ENCODE results near the gene GPR42. TPM values are rescaled to one million over a fixed set of nuclear protein-coding genes. Genes with fewer than 3 reads are reported as not detected.
A peak's percentile ranks its signal among the peaks of the same experiment; 100 is the strongest.

GPR42 gene
- polyA plus RNA-seq, 6 donors from 2014 or later, result not detected

DNA sequence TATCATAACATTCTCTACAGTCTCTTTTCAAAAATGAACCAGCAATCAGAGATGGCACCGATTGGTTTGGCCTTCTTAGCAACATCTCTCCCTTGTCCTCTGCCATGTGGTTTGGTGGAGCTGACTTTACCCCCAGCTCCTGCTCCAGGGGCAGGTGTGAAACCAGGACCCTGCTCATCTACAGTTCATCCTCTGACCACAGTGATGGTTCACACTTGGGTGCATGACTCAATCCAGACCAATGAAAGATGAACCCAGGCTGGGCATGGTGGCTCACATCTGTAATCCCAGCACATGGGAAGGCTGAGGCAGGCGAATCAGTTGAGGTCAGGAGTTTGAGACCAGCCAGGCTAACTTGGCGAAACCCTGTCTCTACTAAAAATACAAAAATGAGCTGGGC lies 43.6 kb downstream of the GPR42 start:
- ATAC-seq (ENCODE audit: low read depth in 2 of 2), result no peak
- H3K27me3 Mint-ChIP-seq, result peaks cover 12 to 44% (median 31%) of the 10 kb centered on the region in 3 donors

DNA sequence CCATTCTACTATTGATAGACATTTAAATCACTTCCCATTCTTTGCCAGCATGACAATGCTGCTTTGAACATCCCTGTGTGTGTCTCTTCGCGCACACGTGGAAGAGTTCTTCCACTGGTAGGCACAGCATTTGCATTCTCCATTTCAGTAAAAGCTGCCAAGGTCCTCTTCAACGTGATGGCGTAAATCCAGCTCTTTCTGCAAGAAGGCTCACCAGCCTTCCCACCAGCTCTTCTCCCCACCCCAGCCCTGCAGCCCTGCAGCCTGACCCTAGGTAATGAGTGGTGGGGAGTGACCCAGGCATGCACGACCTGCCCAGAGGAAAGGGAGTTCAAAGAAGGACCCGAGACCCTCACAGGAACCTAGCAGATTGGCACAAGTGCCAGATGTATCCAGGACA lies 45.5 kb downstream of the GPR42 start:
- DNase-seq (no peak), ATAC-seq (ENCODE audit: low read depth in 2 of 2) (no peak)
- Mint-ChIP-seq H3K36me3 (no peaks in the 10 kb centered on the region), H3K27me3 (peaks cover 12 to 43% (median 31%) of the 10 kb centered on the region in 3 donors), H3K4me1 (peaks cover 13 to 16% (median 16%) of the 10 kb centered on the region in 3 donors), H3K4me3 (no peak overlapping the region), H3K9me3 (no peaks in the 10 kb centered on the region), H3K27ac (no peak overlapping the region)

More for the DNA sequence above, 43.6 kb downstream of the GPR42 start:
- DNase-seq, result no peak
- Mint-ChIP-seq H3K27ac (no peak overlapping the region), H3K36me3 (no peaks in the 10 kb centered on the region), H3K4me1 (peaks cover 7 to 15% (median 9%) of the 10 kb centered on the region in 3 donors), H3K9me3 (no peaks in the 10 kb centered on the region), H3K4me3 (no peak overlapping the region)

- no peaks in the 10 kb centered on the region for H3K36me3 Mint-ChIP-seq
- no peaks in the 10 kb centered on the region for H3K9me3 Mint-ChIP-seq
- H3K27ac Mint-ChIP-seq, result no peak overlapping the region
- H3K4me3 Mint-ChIP-seq, result no peak overlapping the region
- DNase-seq, result no peak
- H3K4me1 Mint-ChIP-seq, result peaks cover 13 to 18% (median 16%) of the 10 kb centered on the region in 3 donors
- H3K27me3 Mint-ChIP-seq, result peaks cover 12 to 40% (median 31%) of the 10 kb centered on the region in 3 donors
- ATAC-seq (ENCODE audit: low read depth in 2 of 2), result no peak
Measured at GRCh38 chr19:35417278-35417677, 46.4 kb downstream of the GPR42 start.

DNA sequence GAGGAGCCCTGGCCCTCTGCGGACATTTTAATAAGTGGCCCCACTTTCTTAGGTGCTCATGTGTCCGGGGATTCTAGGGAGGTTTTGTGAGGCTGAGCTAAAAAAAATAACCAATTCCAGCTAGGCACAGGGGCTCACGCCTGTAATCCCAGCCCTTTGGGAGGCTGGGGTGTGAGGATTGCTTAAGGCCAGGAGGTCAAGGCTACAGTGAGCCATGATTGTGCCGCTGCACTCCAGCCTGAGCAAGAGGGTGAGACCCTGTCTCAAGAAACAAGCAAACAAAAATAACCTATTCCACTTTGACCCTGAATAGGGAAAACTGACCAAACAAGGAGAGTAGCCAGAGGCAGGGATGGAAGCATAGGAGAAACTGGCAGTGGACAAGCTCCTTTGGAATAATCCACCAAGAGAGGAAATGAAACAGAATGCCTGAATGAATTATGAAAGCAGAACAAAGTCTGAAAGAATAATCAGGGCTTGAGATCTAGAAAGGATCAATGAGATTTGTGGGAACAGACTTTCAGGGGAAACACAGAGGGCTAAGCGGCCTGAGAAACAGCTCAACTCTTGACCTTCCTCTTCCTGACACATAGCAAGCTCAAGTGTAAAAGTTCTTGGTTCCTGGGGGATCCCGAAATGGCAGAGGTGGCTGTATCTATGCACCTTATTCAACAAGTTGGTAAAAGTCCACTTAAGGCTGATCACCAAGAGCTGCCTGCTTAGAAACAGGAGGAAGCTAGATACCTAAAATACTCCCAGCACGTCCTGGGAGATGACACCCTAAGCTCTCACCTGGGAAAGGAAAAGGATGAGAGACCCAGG lies 47.1 kb downstream of the GPR42 start:
- Mint-ChIP-seq H3K9me3 (no peaks in the 10 kb centered on the region), H3K36me3 (no peaks in the 10 kb centered on the region), H3K27me3 (peaks cover 9 to 40% (median 31%) of the 10 kb centered on the region in 3 donors), H3K4me1 (peaks cover 13 to 18% (median 16%) of the 10 kb centered on the region in 3 donors), H3K27ac (peak overlapping the region in 2 of 6 donors; percentile 7 to 75), H3K4me3 (no peak overlapping the region)
- DNase-seq (no peak), ATAC-seq (ENCODE audit: low read depth in 2 of 2) (no peak)

DNA sequence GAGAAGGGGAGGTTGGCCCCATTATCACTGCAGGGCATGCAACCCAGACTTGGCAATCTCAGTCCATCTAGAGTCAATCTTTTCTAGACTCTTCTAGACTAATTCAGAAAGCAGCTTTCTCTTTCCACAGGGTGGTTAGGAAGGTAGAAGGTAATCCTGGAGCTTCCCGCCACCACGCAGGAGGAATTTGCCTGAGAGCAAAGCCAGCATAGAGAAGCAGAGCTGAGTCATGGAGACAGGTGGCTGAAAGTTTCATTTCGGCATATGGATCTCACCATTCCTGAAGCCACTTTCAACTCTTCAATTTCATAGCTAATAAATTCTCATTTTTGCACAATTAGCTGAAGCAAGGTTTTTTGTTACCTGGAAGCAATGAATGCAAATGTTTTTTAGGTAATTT lies 48.2 kb downstream of the GPR42 start:
- Mint-ChIP-seq H3K27me3 (peaks cover 5 to 35% (median 34%) of the 10 kb centered on the region in 3 donors), H3K27ac (no peak overlapping the region), H3K9me3 (no peaks in the 10 kb centered on the region), H3K4me1 (peaks cover 13 to 18% (median 16%) of the 10 kb centered on the region in 3 donors), H3K4me3 (peak overlapping the region in 1 of 8 donors; percentile 10), H3K36me3 (no peaks in the 10 kb centered on the region)
- DNase-seq (no peak), ATAC-seq (ENCODE audit: low read depth in 2 of 2) (no peak)

GRCh38 chr19:35419805-35420204 lies 48.9 kb downstream of the GPR42 start:
- Mint-ChIP-seq H3K36me3 (no peaks in the 10 kb centered on the region), H3K27me3 (peaks cover 8 to 39% (median 34%) of the 10 kb centered on the region in 3 donors), H3K4me3 (no peak overlapping the region), H3K9me3 (no peaks in the 10 kb centered on the region), H3K27ac (no peak overlapping the region), H3K4me1 (peaks cover 13 to 18% (median 16%) of the 10 kb centered on the region in 3 donors)
- ATAC-seq (ENCODE audit: low read depth in 2 of 2) (no peak), DNase-seq (no peak)

DNA sequence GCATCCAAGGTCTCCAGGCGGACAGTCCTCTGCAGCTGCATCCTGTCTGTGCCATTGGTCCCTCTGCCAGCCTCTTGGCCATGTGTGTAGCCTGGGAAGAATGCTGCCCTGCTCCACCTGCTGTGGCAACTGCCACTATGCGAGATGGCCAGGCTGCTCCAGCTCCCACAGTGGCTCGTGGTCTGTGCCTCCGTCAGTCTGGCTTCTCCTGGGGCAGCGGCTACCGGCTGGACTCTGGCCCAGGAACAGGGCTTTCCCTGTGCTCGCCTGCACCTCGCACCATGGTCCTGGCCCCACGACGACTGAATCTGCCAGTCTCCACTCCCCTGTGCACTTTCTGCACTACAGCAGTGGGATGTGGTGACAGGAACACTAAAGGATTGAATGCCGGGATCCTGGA lies 50.5 kb downstream of the GPR42 start:
- Mint-ChIP-seq H3K4me3 (no peak overlapping the region), H3K27me3 (peaks cover 3 to 32% (median 20%) of the 10 kb centered on the region in 3 donors), H3K4me1 (peaks cover 13 to 18% (median 16%) of the 10 kb centered on the region in 3 donors), H3K36me3 (no peaks in the 10 kb centered on the region), H3K27ac (peak overlapping the region in 1 of 6 donors; percentile 58), H3K9me3 (no peaks in the 10 kb centered on the region)
- no peak for DNase-seq
- no peak for ATAC-seq (ENCODE audit: low read depth in 2 of 2)

Other genes with a start within 250 kb of the GPR42 start
- not detected for gene LGI4, start 236.0 kb upstream of the GPR42 start, polyA plus RNA-seq (ENCODE audit: low read depth in 6 of 6)
- 1 to 10 TPM; 1.0 to 2.7 (median 1.2) TPM for gene FXYD1, start 232.2 kb upstream of the GPR42 start, polyA plus RNA-seq (ENCODE audit: low read depth in 6 of 6)
- gene FXYD7, start 227.8 kb upstream of the GPR42 start, polyA plus RNA-seq (ENCODE audit: low read depth in 6 of 6), result 1 to 10 TPM; 2.0 to 4.5 (median 3.4) TPM
- 100 to 1,000 TPM; 290 to 440 (median 351) TPM for gene FXYD5, start 216.3 kb upstream of the GPR42 start, polyA plus RNA-seq (ENCODE audit: low read depth in 6 of 6)
- not detected for gene FAM187B, start 142.3 kb upstream of the GPR42 start, polyA plus RNA-seq (ENCODE audit: low read depth in 6 of 6)
- 10 to 100 TPM; 11.7 to 46.3 (median 34.8) TPM for gene LSR, start 122.1 kb upstream of the GPR42 start, polyA plus RNA-seq (ENCODE audit: low read depth in 6 of 6)
- 10 to 100 TPM in 4 of 6 donors, 1 to 10 TPM in 2; 1.9 to 15.5 (median 10.4) TPM for gene USF2, start 102.1 kb upstream of the GPR42 start, polyA plus RNA-seq (ENCODE audit: low read depth in 6 of 6)
- gene HAMP, start 88.5 kb upstream of the GPR42 start, polyA plus RNA-seq (ENCODE audit: low read depth in 6 of 6), result under 1 TPM in 1 of 6 donors, not detected in 5; 0.12 TPM
- gene MAG, start 78.9 kb upstream of the GPR42 start, polyA plus RNA-seq (ENCODE audit: low read depth in 6 of 6), result under 1 TPM in 4 of 6 donors, not detected in 2; 0.12 to 0.41 (median 0.29) TPM
- 100 to 1,000 TPM; 364 to 971 (median 552) TPM for gene CD22, start 41.9 kb upstream of the GPR42 start, polyA plus RNA-seq (ENCODE audit: low read depth in 6 of 6)
- gene FFAR1, start 23.2 kb upstream of the GPR42 start, polyA plus RNA-seq (ENCODE audit: low read depth in 6 of 6), result 1 to 10 TPM in 2 of 6 donors, under 1 TPM in 4; 0.14 to 1.9 (median 0.75) TPM
- gene FFAR3, start 12.6 kb upstream of the GPR42 start, polyA plus RNA-seq (ENCODE audit: low read depth in 6 of 6), result under 1 TPM in 1 of 6 donors, not detected in 5; 0.17 TPM
- gene FFAR2, start 77.2 kb downstream of the GPR42 start, polyA plus RNA-seq (ENCODE audit: low read depth in 6 of 6), result not detected
- not detected for gene KRTDAP, start 119.4 kb downstream of the GPR42 start, polyA plus RNA-seq (ENCODE audit: low read depth in 6 of 6)
- 1 to 10 TPM in 2 of 6 donors, not detected in 4; 2.6 to 3.1 TPM for gene DMKN, start 142.6 kb downstream of the GPR42 start, polyA plus RNA-seq (ENCODE audit: low read depth in 6 of 6)
- not detected for gene SBSN, start 157.2 kb downstream of the GPR42 start, polyA plus RNA-seq (ENCODE audit: low read depth in 6 of 6)
- not detected for gene GAPDHS, start 162.4 kb downstream of the GPR42 start, polyA plus RNA-seq (ENCODE audit: low read depth in 6 of 6)
- 100 to 1,000 TPM; 153 to 293 (median 162) TPM for gene TMEM147, start 174.6 kb downstream of the GPR42 start, polyA plus RNA-seq (ENCODE audit: low read depth in 6 of 6)
- gene ATP4A, start 192.6 kb downstream of the GPR42 start, polyA plus RNA-seq (ENCODE audit: low read depth in 6 of 6), result not detected
- not detected for gene PMIS2, start 215.1 kb downstream of the GPR42 start, polyA plus RNA-seq (ENCODE audit: low read depth in 6 of 6)
- gene HAUS5, start 241.7 kb downstream of the GPR42 start, polyA plus RNA-seq (ENCODE audit: low read depth in 6 of 6), result 1 to 10 TPM; 6.7 to 9.8 (median 8.6) TPM

Measured in naive B cell (primary cell).